ENCODE measurements around the gene TBC1D8B. TPM values are rescaled to one million over a fixed set of nuclear protein-coding genes. Genes with fewer than 3 reads are reported as not detected.

TBC1D8B gene
- total and polyA plus RNA-seq, 2 experiments from 2014 or later, result 9.3 to 12.1 TPM

- no peak within 1 kb of the TSS for H3K27ac ChIP-seq
- H3K27me3 ChIP-seq (replicated peaks; ENCODE audit: insufficient read depth), result no peaks in the 10 kb centered on the region
- no peak within 1 kb of the TSS for H2AFZ ChIP-seq
- H3K9me2 ChIP-seq (ENCODE audit: insufficient read depth), result no peaks in the 10 kb centered on the region
- no peak within 1 kb of the TSS for H3K4me2 ChIP-seq (ENCODE audit: unreplicated experiment)
- no peak within 1 kb of the TSS for H3K9ac ChIP-seq
- DNase-seq, result no peak
- TF ChIP-seq EZH2 (IDR thresholded peaks at IDR 0.05; ENCODE audit: insufficient read depth, poor library complexity, severe bottlenecking) (no peak), EZH2phosphoT487 (IDR thresholded peaks at IDR 0.05; ENCODE audit: insufficient read depth, low read depth) (no peak)
- 41 to 71% methylated on average over 1 to 2 of the region's 2 CpGs for whole genome bisulfite sequencing, 2 experiments (ENCODE audit: low coverage in 1 of 2, low lambda C conversion rate in 2 of 2, missing lambda C conversion rate in 2 of 2)
- in situ Hi-C loops (cut with MboI), result no loop called here
- H3K79me2 ChIP-seq (ENCODE audit: insufficient read depth), result no peaks in the 10 kb centered on the region
- 0 out of 2 replicates have a peak, but pooled peaks cover 4% of the 10 kb centered on the region for H3K4me1 ChIP-seq (ENCODE audit: insufficient read depth)
- no peaks in the 10 kb centered on the region for H3K9me3 ChIP-seq (ENCODE audit: low read depth)
- no peak within 1 kb of the TSS for H3K4me3 ChIP-seq
- H3F3A ChIP-seq (ENCODE audit: insufficient read depth), result no peaks in the 10 kb centered on the region
- H4K20me1 ChIP-seq (ENCODE audit: insufficient read depth), result no peaks in the 10 kb centered on the region
- no peaks in the 10 kb centered on the region for H3K36me3 ChIP-seq (ENCODE audit: low read depth)
These were observed 117.5 kb downstream of the TBC1D8B start, which contains the start of gene CLDN2 for GRCh38 chrX:106919932-106920452. TSS of gene CLDN2 (plus strand) at chrX:106920402. CDS start at chrX:106928229, 7,827 bp downstream.

DNA sequence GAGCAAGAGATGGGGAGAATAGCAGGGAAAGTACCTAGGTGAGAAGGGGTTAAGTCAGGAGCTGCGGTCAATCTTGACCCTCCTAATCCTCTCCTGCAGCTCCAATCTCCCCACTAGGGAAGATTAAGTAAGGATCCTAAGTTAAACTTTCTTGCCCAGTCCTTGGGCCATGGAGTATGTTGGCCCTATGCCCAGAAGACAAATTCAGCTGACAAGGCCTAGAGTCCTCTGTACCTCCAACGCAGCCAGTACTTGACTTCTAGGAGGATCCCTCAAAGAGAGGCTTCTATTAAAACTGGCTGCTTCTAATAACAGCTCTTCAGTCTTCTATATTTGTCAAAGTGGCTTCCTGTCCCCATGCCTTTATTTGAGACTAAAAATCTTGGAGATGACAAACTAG, 119.2 kb downstream of the TBC1D8B start:
- Histone ChIP-seq H3K79me2 (ENCODE audit: insufficient read depth) (no peaks in the 10 kb centered on the region), H3K4me2 (ENCODE audit: unreplicated experiment) (no peak overlapping the region), H2AFZ (no peak overlapping the region), H3K9me2 (ENCODE audit: insufficient read depth) (no peaks in the 10 kb centered on the region), H3K9me3 (ENCODE audit: low read depth) (no peaks in the 10 kb centered on the region), H4K20me1 (ENCODE audit: insufficient read depth) (no peaks in the 10 kb centered on the region), H3K4me1 (ENCODE audit: insufficient read depth) (0 out of 2 replicates have a peak, but pooled peaks cover 4% of the 10 kb centered on the region), H3F3A (ENCODE audit: insufficient read depth) (no peaks in the 10 kb centered on the region), H3K27ac (no peak overlapping the region), H3K4me3 (no peak overlapping the region), H3K36me3 (ENCODE audit: low read depth) (no peaks in the 10 kb centered on the region), H3K27me3 (replicated peaks; ENCODE audit: insufficient read depth) (no peaks in the 10 kb centered on the region), H3K9ac (no peak overlapping the region)
- TF ChIP-seq EZH2 (IDR thresholded peaks at IDR 0.05; ENCODE audit: insufficient read depth, poor library complexity, severe bottlenecking) (no peak), EZH2phosphoT487 (IDR thresholded peaks at IDR 0.05; ENCODE audit: insufficient read depth, low read depth) (no peak)
- 41 to 57% methylated on average over 2 of the region's 2 CpGs for WGBS, 2 experiments (ENCODE audit: low coverage in 1 of 2, low lambda C conversion rate in 2 of 2, missing lambda C conversion rate in 2 of 2)
- in situ Hi-C loops (cut with MboI), result no loop called here
- DNase-seq, result no peak

Other genes starting within 250 kb of the TBC1D8B start
- 1.3 and 2.1 TPM in 2 replicates for gene RADX, start 190.7 kb upstream of the TBC1D8B start, total RNA-seq (2014; rRNA removed; shearing (Covaris generic))
- 0.53 and 1.1 TPM in 2 replicates for gene RADX, start 190.7 kb upstream of the TBC1D8B start, polyA plus RNA-seq (2016; fragmentation: Nextera tagmentation; extraction: Ambion mirVana)
- gene RNF128, start 76.0 kb upstream of the TBC1D8B start, total RNA-seq (2014; rRNA removed; shearing (Covaris generic)), result 0.54 TPM in 1 of 2 replicates, not detected in the other
- 0.16 and 0.28 TPM in 2 replicates for gene RNF128, start 76.0 kb upstream of the TBC1D8B start, polyA plus RNA-seq (2016; fragmentation: Nextera tagmentation; extraction: Ambion mirVana)
- not detected in 2 replicates for gene RIPPLY1, start 100.7 kb downstream of the TBC1D8B start, total RNA-seq (2014; rRNA removed; shearing (Covaris generic))
- not detected in 2 replicates for gene RIPPLY1, start 100.7 kb downstream of the TBC1D8B start, polyA plus RNA-seq (2016; fragmentation: Nextera tagmentation; extraction: Ambion mirVana)
- gene CLDN2, start 117.7 kb downstream of the TBC1D8B start, total RNA-seq (2014; rRNA removed; shearing (Covaris generic)), result not detected in 2 replicates
- gene CLDN2, start 117.7 kb downstream of the TBC1D8B start, polyA plus RNA-seq (2016; fragmentation: Nextera tagmentation; extraction: Ambion mirVana), result not detected in 2 replicates
- 23.7 and 24.8 TPM in 2 replicates for gene MORC4, start 197.5 kb downstream of the TBC1D8B start, total RNA-seq (2014; rRNA removed; shearing (Covaris generic))
- gene MORC4, start 197.5 kb downstream of the TBC1D8B start, polyA plus RNA-seq (2016; fragmentation: Nextera tagmentation; extraction: Ambion mirVana), result 12.3 and 13.4 TPM in 2 replicates

All from GM23248 (cell line).